ENCODE measurements around the gene TRPV5.

The TRPV5 gene

DNA sequence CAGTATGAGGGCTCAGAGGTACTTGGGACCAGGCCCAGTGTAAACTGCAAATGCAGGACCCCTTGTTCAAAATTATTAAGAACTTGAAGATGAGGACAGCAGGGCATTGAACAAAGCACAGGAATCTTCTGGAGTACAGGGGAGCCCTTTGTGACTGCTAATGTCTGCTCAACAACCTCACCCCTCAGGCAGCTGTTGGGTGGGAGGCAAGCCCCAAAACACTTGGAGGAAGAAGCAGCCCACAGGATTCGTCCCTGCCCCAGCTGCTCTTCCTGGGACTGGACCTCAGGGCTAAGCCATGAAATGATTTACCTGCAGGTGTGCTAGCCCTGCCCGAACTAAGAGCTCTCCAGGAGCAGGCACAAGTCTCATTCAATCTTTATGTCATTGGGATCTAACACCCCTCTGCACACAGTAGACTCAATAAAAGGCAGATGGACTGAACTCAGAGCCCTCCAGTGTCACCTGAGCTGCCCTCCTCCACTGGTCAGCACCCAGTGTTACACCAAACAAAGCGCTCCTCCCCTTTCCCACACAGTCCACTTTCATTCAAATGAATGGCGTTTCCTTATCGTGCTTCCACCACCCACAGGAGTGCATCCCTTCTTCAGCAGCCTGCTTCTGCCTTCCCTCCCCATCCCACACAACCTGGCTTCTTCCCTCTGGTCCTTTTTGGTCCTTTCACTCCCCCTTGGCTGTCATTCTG, 1.0 kb downstream of the TRPV5 start:
- CTCF ChIA-PET = no interaction called here
- TF ChIP-seq CTBP1 (IDR thresholded peaks at IDR 0.05; ENCODE audit: borderline replicate concordance) (no peak), ZNF384 (IDR thresholded peaks at IDR 0.05) (no peak), TARDBP (IDR thresholded peaks at IDR 0.05) (no peak), ARNT (IDR thresholded peaks at IDR 0.05) (no peak)
- TF ChIP-seq, protein P1, sequence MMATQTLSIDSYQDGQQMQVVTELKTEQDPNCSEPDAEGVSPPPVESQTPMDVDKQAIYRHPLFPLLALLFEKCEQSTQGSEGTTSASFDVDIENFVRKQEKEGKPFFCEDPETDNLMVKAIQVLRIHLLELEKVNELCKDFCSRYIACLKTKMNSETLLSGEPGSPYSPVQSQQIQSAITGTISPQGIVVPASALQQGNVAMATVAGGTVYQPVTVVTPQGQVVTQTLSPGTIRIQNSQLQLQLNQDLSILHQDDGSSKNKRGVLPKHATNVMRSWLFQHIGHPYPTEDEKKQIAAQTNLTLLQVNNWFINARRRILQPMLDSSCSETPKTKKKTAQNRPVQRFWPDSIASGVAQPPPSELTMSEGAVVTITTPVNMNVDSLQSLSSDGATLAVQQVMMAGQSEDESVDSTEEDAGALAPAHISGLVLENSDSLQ (IDR thresholded peaks at IDR 0.05) = no peak
- POLR2A ChIA-PET = no interaction called here
- no peak for DNase-seq (ENCODE audit: extremely low spot score)

DNA sequence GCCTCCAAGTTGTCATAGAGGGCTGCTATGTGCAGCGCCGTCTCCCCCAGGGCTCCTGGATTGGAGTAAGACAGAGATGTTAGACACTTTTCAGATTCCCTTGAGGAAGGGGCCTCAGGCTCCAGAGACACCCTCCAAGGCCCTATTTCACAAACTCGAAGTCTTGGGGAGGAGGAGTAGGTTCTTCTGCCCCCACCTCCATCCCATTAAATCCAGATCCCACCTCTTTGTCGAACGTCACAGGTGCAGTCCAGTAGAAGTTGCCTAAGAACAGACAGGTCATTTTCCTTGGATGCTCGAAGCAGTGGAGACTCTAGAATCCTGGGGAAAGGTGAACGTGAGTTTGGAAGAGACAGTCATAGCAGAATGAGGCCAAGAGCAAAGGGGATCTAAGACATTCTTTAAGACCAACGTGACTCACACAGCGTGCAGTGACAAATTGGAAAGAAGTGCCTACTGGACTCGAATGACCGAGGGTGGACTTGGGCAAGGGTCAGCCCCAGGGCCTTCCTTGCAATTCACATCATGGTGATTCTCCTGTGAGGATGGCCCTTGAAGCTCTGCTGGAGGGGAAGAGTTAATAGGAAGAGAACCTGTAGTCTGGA, 3.3 kb downstream of the TRPV5 start:
- ChIA-PET POLR2A (no interaction called here), CTCF (no interaction called here)
- DNase-seq (ENCODE audit: extremely low spot score) = no peak
- TF ChIP-seq ELF4 (IDR thresholded peaks at IDR 0.05) (no peak), FOXA1 (IDR thresholded peaks at IDR 0.05) (no peak), BHLHE40 (IDR thresholded peaks at IDR 0.05; ENCODE audit: borderline replicate concordance) (no peak), SP1 (IDR thresholded peaks at IDR 0.05) (no peak), LEF1 (IDR thresholded peaks at IDR 0.05; ENCODE audit: borderline replicate concordance) (no peak), TARDBP (IDR thresholded peaks at IDR 0.05) (no peak), NFRKB (IDR thresholded peaks at IDR 0.05) (no peak), CTBP1 (IDR thresholded peaks at IDR 0.05; ENCODE audit: borderline replicate concordance) (no peak), ARNT (IDR thresholded peaks at IDR 0.05) (no peak), L3MBTL2 (conservative IDR thresholded peaks at IDR 0.05) (no peak), HDGF (IDR thresholded peaks at IDR 0.05; ENCODE audit: borderline replicate concordance) (no peak), SUZ12 (IDR thresholded peaks at IDR 0.05) (no peak), FOXM1 (IDR thresholded peaks at IDR 0.05; ENCODE audit: borderline replicate concordance) (no peak), ZNF384 (IDR thresholded peaks at IDR 0.05) (no peak)
- TF ChIP-seq, protein P1 (IDR thresholded peaks at IDR 0.05) = no peak

GRCh38 chr7:142927949-142928348, 5.6 kb downstream of the TRPV5 start:
- ChIA-PET POLR2A (no interaction called here), CTCF (no interaction called here)
- no peak for DNase-seq (ENCODE audit: extremely low spot score)
- no peak for TF ChIP-seq ELF4 (IDR thresholded peaks at IDR 0.05)
- no peak for TF ChIP-seq SUZ12 (IDR thresholded peaks at IDR 0.05)
- no peak for TF ChIP-seq CTBP1 (IDR thresholded peaks at IDR 0.05; ENCODE audit: borderline replicate concordance)
- TF ChIP-seq SP1 (IDR thresholded peaks at IDR 0.05) = no peak
- TF ChIP-seq TARDBP (IDR thresholded peaks at IDR 0.05) = no peak
- TF ChIP-seq, protein P1 (IDR thresholded peaks at IDR 0.05) = no peak
- TF ChIP-seq L3MBTL2 (conservative IDR thresholded peaks at IDR 0.05) = no peak
- no peak for TF ChIP-seq FOXK2 (IDR thresholded peaks at IDR 0.05)
- TF ChIP-seq FOXM1 (IDR thresholded peaks at IDR 0.05; ENCODE audit: borderline replicate concordance) = no peak
- TF ChIP-seq ARNT (IDR thresholded peaks at IDR 0.05) = no peak
- no peak for TF ChIP-seq ZNF384 (IDR thresholded peaks at IDR 0.05)
- TF ChIP-seq FOXA1 (IDR thresholded peaks at IDR 0.05) = no peak
- TF ChIP-seq NFRKB (IDR thresholded peaks at IDR 0.05) = no peak
- TF ChIP-seq HDGF (IDR thresholded peaks at IDR 0.05; ENCODE audit: borderline replicate concordance) = no peak

- no peak for TF ChIP-seq NFRKB (IDR thresholded peaks at IDR 0.05)
- TF ChIP-seq, protein P1 (IDR thresholded peaks at IDR 0.05) = no peak
- TF ChIP-seq FOXK2 (IDR thresholded peaks at IDR 0.05) = no peak
- no peak for TF ChIP-seq CTBP1 (IDR thresholded peaks at IDR 0.05; ENCODE audit: borderline replicate concordance)
- no peak for TF ChIP-seq LEF1 (IDR thresholded peaks at IDR 0.05; ENCODE audit: borderline replicate concordance)
- TF ChIP-seq FOXM1 (IDR thresholded peaks at IDR 0.05; ENCODE audit: borderline replicate concordance) = no peak
- no peak for TF ChIP-seq SP1 (IDR thresholded peaks at IDR 0.05)
- TF ChIP-seq HDGF (IDR thresholded peaks at IDR 0.05; ENCODE audit: borderline replicate concordance) = no peak
- TF ChIP-seq SUZ12 (IDR thresholded peaks at IDR 0.05) = no peak
- no peak for TF ChIP-seq TARDBP (IDR thresholded peaks at IDR 0.05)
- TF ChIP-seq L3MBTL2 (conservative IDR thresholded peaks at IDR 0.05) = no peak
- no peak for TF ChIP-seq FOXA1 (IDR thresholded peaks at IDR 0.05)
- no peak for TF ChIP-seq ZNF384 (IDR thresholded peaks at IDR 0.05)
- CTCF ChIA-PET = no interaction called here
- DNase-seq (ENCODE audit: extremely low spot score) = no peak
- POLR2A ChIA-PET = no interaction called here
Observed at GRCh38 chr7:142927085-142927745, 6.3 kb downstream of the TRPV5 start.

GRCh38 chr7:142925413-142925812, 8.1 kb downstream of the TRPV5 start:
- POLR2A ChIA-PET = no interaction called here
- TF ChIP-seq FOXM1 (IDR thresholded peaks at IDR 0.05; ENCODE audit: borderline replicate concordance) (no peak), LEF1 (IDR thresholded peaks at IDR 0.05; ENCODE audit: borderline replicate concordance) (no peak), L3MBTL2 (conservative IDR thresholded peaks at IDR 0.05) (no peak), ARNT (IDR thresholded peaks at IDR 0.05) (no peak), TARDBP (IDR thresholded peaks at IDR 0.05) (no peak), ELF4 (IDR thresholded peaks at IDR 0.05) (no peak), FOXK2 (IDR thresholded peaks at IDR 0.05) (no peak), CTBP1 (IDR thresholded peaks at IDR 0.05; ENCODE audit: borderline replicate concordance) (no peak), ZNF384 (IDR thresholded peaks at IDR 0.05) (no peak), NFRKB (IDR thresholded peaks at IDR 0.05) (no peak), FOXA1 (IDR thresholded peaks at IDR 0.05) (no peak), BHLHE40 (IDR thresholded peaks at IDR 0.05; ENCODE audit: borderline replicate concordance) (no peak), HDGF (IDR thresholded peaks at IDR 0.05; ENCODE audit: borderline replicate concordance) (no peak), SUZ12 (IDR thresholded peaks at IDR 0.05) (no peak)
- TF ChIP-seq, protein P1 (IDR thresholded peaks at IDR 0.05) = no peak
- CTCF ChIA-PET = interaction anchor here (1.4 kb wide), 1 partner anchor 8 kb away, joined by 3 read pairs; the partner anchor contains the start of gene TRPV5
- peak; percentile 34 for DNase-seq (ENCODE audit: extremely low spot score)
